ENCODE data around the gene GGPS1.

GRCh38 chr1:235278915-235279292, 49.5 kb upstream of the GGPS1 start:
- no peak for TF ChIP-seq POLR2AphosphoS5 (IDR thresholded peaks at IDR 0.05; ENCODE audit: low read depth, low read length)
- no peak for TF ChIP-seq TAF1 (IDR thresholded peaks at IDR 0.05; ENCODE audit: borderline replicate concordance, insufficient read depth, low read length)
- no peak for TF ChIP-seq REST (IDR thresholded peaks at IDR 0.05; ENCODE audit: insufficient read depth in 1 of 2, low read depth in 2 of 2, low read length in 2 of 2)
- TF ChIP-seq SIN3A (IDR thresholded peaks at IDR 0.05; ENCODE audit: borderline replicate concordance, insufficient read depth, low read length): no peak

Measured in PFSK-1 (cell line).